ENCODE measurements around the gene SLC43A2. TPM values are rescaled to one million over a fixed set of nuclear protein-coding genes. Genes with fewer than 3 reads are reported as not detected.
"Not testable (repeated sequence)": the region's sequence is repeated elsewhere in the genome, so short reads cannot be mapped to it uniquely, and the experiment has no call there.

The SLC43A2 gene
- polyA plus RNA-seq, result 1 to 10 TPM; 3.6 to 8.3 (median 4.5) TPM

- Mint-ChIP-seq H3K27ac (peak within 1 kb of the TSS; percentile 85 to 95 (median 92)), H3K4me3 (peak within 1 kb of the TSS; percentile 90 to 97 (median 92)), H3K27me3 (ENCODE audit: low read depth in 3 of 3) (peaks cover 9 to 24% (median 14%) of the 10 kb centered on the region in 3 donors), H3K36me3 (peaks cover 0 to 5% (median 0%) of the 10 kb centered on the region in 3 donors), H3K4me1 (peaks cover 15 to 17% of the 10 kb centered on the region in 2 donors), H3K9me3 (no peaks in the 10 kb centered on the region)
- peak; percentile 78 to 82 (median 80) for DNase-seq
Measured at GRCh38 chr17:1627982-1628855, at the start of gene SLC43A2. TSS of gene SLC43A2 (minus strand) at chr17:1628834. CDS start at chr17:1627874, 960 bp downstream.

GRCh38 chr17:1676401-1676800 lies 47.8 kb upstream of the SLC43A2 start:
- H3K4me3 Mint-ChIP-seq, result no peak overlapping the region

GRCh38 chr17:1673041-1673785 lies 44.6 kb upstream of the SLC43A2 start:
- no peaks in the 10 kb centered on the region for H3K9me3 Mint-ChIP-seq
- peak in 1 of 3 donors; percentile 18 for DNase-seq
- peaks cover 15 to 28% of the 10 kb centered on the region in 2 donors for H3K4me1 Mint-ChIP-seq
- H3K4me3 Mint-ChIP-seq, result peak overlapping the region in 2 of 5 donors; percentile 6 to 28
- H3K36me3 Mint-ChIP-seq, result peaks cover 32 to 75% (median 34%) of the 10 kb centered on the region in 3 donors
- H3K27me3 Mint-ChIP-seq (ENCODE audit: low read depth in 3 of 3), result peaks cover 5 to 14% (median 9%) of the 10 kb centered on the region in 3 donors
- H3K27ac Mint-ChIP-seq, result peak overlapping the region in 3 of 6 donors; percentile 55 to 69 (median 60)

More at GRCh38 chr17:1676401-1676800, 47.8 kb upstream of the SLC43A2 start:
- H3K9me3 Mint-ChIP-seq, result no peaks in the 10 kb centered on the region
- H3K27me3 Mint-ChIP-seq (ENCODE audit: low read depth in 3 of 3), result peaks cover 5 to 9% (median 8%) of the 10 kb centered on the region in 3 donors
- H3K4me1 Mint-ChIP-seq, result peaks cover 11 to 19% of the 10 kb centered on the region in 2 donors
- DNase-seq, result no peak
- H3K27ac Mint-ChIP-seq, result no peak overlapping the region
- peaks cover 36 to 72% (median 45%) of the 10 kb centered on the region in 3 donors for H3K36me3 Mint-ChIP-seq

GRCh38 chr17:1663934-1664333 lies 35.3 kb upstream of the SLC43A2 start:
- not testable (repeated sequence) for H3K9me3 Mint-ChIP-seq; DNase-seq; H3K27me3 Mint-ChIP-seq (ENCODE audit: low read depth in 3 of 3); H3K27ac Mint-ChIP-seq; H3K4me1 Mint-ChIP-seq; H3K4me3 Mint-ChIP-seq
- peaks cover 22 to 38% (median 30%) of the 10 kb centered on the region in 3 donors for H3K36me3 Mint-ChIP-seq

GRCh38 chr17:1661045-1661444 lies 32.4 kb upstream of the SLC43A2 start:
- H3K36me3 Mint-ChIP-seq, result peaks cover 34 to 53% (median 44%) of the 10 kb centered on the region in 3 donors
- no peaks in the 10 kb centered on the region for H3K9me3 Mint-ChIP-seq
- no peak for DNase-seq
- H3K4me1 Mint-ChIP-seq, result no peaks in the 10 kb centered on the region
- H3K27me3 Mint-ChIP-seq (ENCODE audit: low read depth in 3 of 3), result peaks cover 3 to 7% (median 5%) of the 10 kb centered on the region in 3 donors
- H3K27ac Mint-ChIP-seq, result no peak overlapping the region
- H3K4me3 Mint-ChIP-seq, result no peak overlapping the region

- Mint-ChIP-seq H3K4me3 (no peak overlapping the region), H3K27ac (no peak overlapping the region), H3K4me1 (no peaks in the 10 kb centered on the region), H3K27me3 (ENCODE audit: low read depth in 3 of 3) (peaks cover 5 to 9% (median 7%) of the 10 kb centered on the region in 3 donors), H3K36me3 (peaks cover 44 to 73% (median 63%) of the 10 kb centered on the region in 3 donors), H3K9me3 (no peaks in the 10 kb centered on the region)
- no peak for DNase-seq
Measured at GRCh38 chr17:1658100-1658499, 29.5 kb upstream of the SLC43A2 start.

- Mint-ChIP-seq H3K27me3 (ENCODE audit: low read depth in 3 of 3) (peaks cover 4 to 10% (median 5%) of the 10 kb centered on the region in 3 donors), H3K4me3 (no peak overlapping the region), H3K36me3 (peaks cover 28 to 53% (median 42%) of the 10 kb centered on the region in 3 donors), H3K4me1 (peaks cover 0 to 2% of the 10 kb centered on the region in 2 donors), H3K27ac (no peak overlapping the region), H3K9me3 (no peaks in the 10 kb centered on the region)
- DNase-seq, result no peak
Measured at GRCh38 chr17:1653735-1654134, 25.1 kb upstream of the SLC43A2 start.

- H3K27ac Mint-ChIP-seq; H3K27me3 Mint-ChIP-seq (ENCODE audit: low read depth in 3 of 3); DNase-seq; H3K4me1 Mint-ChIP-seq; H3K9me3 Mint-ChIP-seq; H3K4me3 Mint-ChIP-seq: not testable (repeated sequence)
- peaks cover 28 to 43% (median 32%) of the 10 kb centered on the region in 3 donors for H3K36me3 Mint-ChIP-seq
Measured at GRCh38 chr17:1652794-1653193, 24.2 kb upstream of the SLC43A2 start.

GRCh38 chr17:1651559-1651844 lies 22.9 kb upstream of the SLC43A2 start:
- DNase-seq, result no peak
- H3K27ac Mint-ChIP-seq, result peak overlapping the region in 2 of 6 donors; percentile 12 to 29

GRCh38 chr17:1650731-1651558 lies 22.3 kb upstream of the SLC43A2 start:
- no peak for DNase-seq
- Mint-ChIP-seq H3K27ac (peak overlapping the region in 2 of 6 donors; percentile 12 to 29), H3K4me1 (peaks cover 0 to 6% of the 10 kb centered on the region in 2 donors), H3K36me3 (peaks cover 15 to 31% (median 21%) of the 10 kb centered on the region in 3 donors), H3K4me3 (peak overlapping the region in 1 of 5 donors; percentile 33), H3K9me3 (no peaks in the 10 kb centered on the region), H3K27me3 (ENCODE audit: low read depth in 3 of 3) (peaks cover 1 to 8% (median 3%) of the 10 kb centered on the region in 3 donors)

More at GRCh38 chr17:1651559-1651844, 22.9 kb upstream of the SLC43A2 start:
- Mint-ChIP-seq H3K4me3 (peak overlapping the region in 1 of 5 donors; percentile 15), H3K36me3 (peaks cover 20 to 35% (median 24%) of the 10 kb centered on the region in 3 donors), H3K4me1 (peaks cover 0 to 6% of the 10 kb centered on the region in 2 donors), H3K9me3 (no peaks in the 10 kb centered on the region), H3K27me3 (ENCODE audit: low read depth in 3 of 3) (peaks cover 1 to 5% (median 3%) of the 10 kb centered on the region in 3 donors)

GRCh38 chr17:1649844-1650501 lies 21.3 kb upstream of the SLC43A2 start, which contains the start of gene RILP:
TSS of gene RILP (minus strand) at chr17:1649866. CDS start at chr17:1649804, 62 bp downstream.
- Mint-ChIP-seq H3K27ac (peak within 1 kb of the TSS in 1 of 6 donors; percentile 19), H3K9me3 (no peaks in the 10 kb centered on the region), H3K4me3 (peak within 1 kb of the TSS; percentile 64 to 79 (median 73)), H3K4me1 (peaks cover 0 to 10% of the 10 kb centered on the region in 2 donors), H3K27me3 (ENCODE audit: low read depth in 3 of 3) (peaks cover 1 to 6% (median 3%) of the 10 kb centered on the region in 3 donors), H3K36me3 (peaks cover 11 to 26% (median 16%) of the 10 kb centered on the region in 3 donors)
- no peak for DNase-seq

GRCh38 chr17:1648963-1649843 lies 20.6 kb upstream of the SLC43A2 start:
- H3K9me3 Mint-ChIP-seq, result no peaks in the 10 kb centered on the region
- H3K27me3 Mint-ChIP-seq (ENCODE audit: low read depth in 3 of 3), result peaks cover 1 to 7% (median 4%) of the 10 kb centered on the region in 3 donors
- peak; percentile 92 to 95 (median 95) for DNase-seq
- H3K36me3 Mint-ChIP-seq, result peaks cover 8 to 21% (median 12%) of the 10 kb centered on the region in 3 donors
- peak overlapping the region; percentile 64 to 79 (median 73) for H3K4me3 Mint-ChIP-seq
- peaks cover 5 to 15% of the 10 kb centered on the region in 2 donors for H3K4me1 Mint-ChIP-seq
- no peak overlapping the region for H3K27ac Mint-ChIP-seq
